Heart left ventricle (tissue), 13 donors: Measurements from ENCODE around the gene BIN1.

Source experiments
- CTCF ChIP-seq, 12 donors: fragments of 200-600 bp; sonication (generic) in 4 of 12; IDR thresholded peaks; one replicate each; pipeline versions ENCODE4 v1.5.0 to v1.8.0; 2018 to 2022; ENCODE audit warnings: antibody characterized with exemption in 12 of 12, mild to moderate bottlenecking in 5 of 12
- POLR2A ChIP-seq, 2 donors: fragments of 450-650 bp; IDR thresholded peaks; one replicate each; pipeline ENCODE4 v1.6.1; 2017; ENCODE audit warnings: antibody characterized with exemption in 2 of 2, mild to moderate bottlenecking in 2 of 2, moderate library complexity in 2 of 2
- donor health status: ischemic (EF 13 %, LVEDD 7.1; RV severe dilation, severe dysfunction).
- donor health status: DM: no; HTN: yes; CAD: no.
- donor health status: DM: no; HTN: no; CAD: no.
- donor health status: ischemic (EF 25% LVEDD 6.9; RV normal size, moderate dysfunction).
- donor health status: ischemic (EF 25% LVEDD 5.7; RV mildly dilated, moderate dysfunction).
- donor health status: ischemic (EF 35%, LVEDD 5.7; RV mildly dilated, moderate dysfunction).
- donor health status: nonischemic (EF 11% LVEDD 7.7; RV severe dilation, severe dysfunction).
- donor health status: DM: yes; HTN: yes; CAD: no.
- donor health status: PGD.
- donor health status: ischemic (EF 29% LVEDD 5.4; RV normal size, mild dysfunction).
- donor health status: nonischemic (EF 23%, LVEDD 6.1; RV moderate dilation, normal function).

GRCh38 chr2:127032621-127033020, 74.3 kb downstream of the BIN1 start:
- TF ChIP-seq CTCF (IDR thresholded peaks at IDR 0.05): no peak
- TF ChIP-seq POLR2A (IDR thresholded peaks at IDR 0.05): no peak
